ENCODE measurements around the gene CPN1.
"Not testable (repeated sequence)": the region's sequence is repeated elsewhere in the genome, so short reads cannot be mapped to it uniquely, and the experiment has no call there.

The CPN1 gene

GRCh38 chr10:100081075-100082001, at the start of gene CPN1:
CPN1 (minus strand) TSS chr10:100081869; CDS start chr10:100081625, 244 bp downstream.
- no peak within 1 kb of the TSS for H3K4me3 ChIP-seq
- no peak within 1 kb of the TSS for H3K27ac ChIP-seq

- Histone ChIP-seq H3K27ac (no peak overlapping the region), H3K4me3 (no peak overlapping the region)
These were observed 49.2 kb upstream of the CPN1 start for GRCh38 chr10:100130831-100131230.

GRCh38 chr10:100129424-100129823, 47.8 kb upstream of the CPN1 start:
- H3K4me3 ChIP-seq = no peak overlapping the region
- H3K27ac ChIP-seq = no peak overlapping the region

GRCh38 chr10:100128951-100129350, 47.3 kb upstream of the CPN1 start:
- Histone ChIP-seq H3K4me3 (no peak overlapping the region), H3K27ac (no peak overlapping the region)

- not testable (repeated sequence) for H3K4me3 ChIP-seq, H3K27ac ChIP-seq
These were observed 43.7 kb upstream of the CPN1 start for GRCh38 chr10:100125335-100125734.

GRCh38 chr10:100124097-100124496, 42.4 kb upstream of the CPN1 start:
- Histone ChIP-seq H3K4me3 (no peak overlapping the region), H3K27ac (no peak overlapping the region)

GRCh38 chr10:100122780-100123179, 41.1 kb upstream of the CPN1 start:
- no peak overlapping the region for H3K4me3 ChIP-seq
- no peak overlapping the region for H3K27ac ChIP-seq

GRCh38 chr10:100120550-100120949, 38.9 kb upstream of the CPN1 start:
- no peak overlapping the region for H3K27ac ChIP-seq
- no peak overlapping the region for H3K4me3 ChIP-seq

GRCh38 chr10:100119726-100120125, 38.1 kb upstream of the CPN1 start:
- Histone ChIP-seq H3K27ac (no peak overlapping the region), H3K4me3 (no peak overlapping the region)

GRCh38 chr10:100114976-100115770, 33.5 kb upstream of the CPN1 start:
- no peak overlapping the region for H3K4me3 ChIP-seq
- no peak overlapping the region for H3K27ac ChIP-seq

GRCh38 chr10:100114460-100114859, 32.8 kb upstream of the CPN1 start:
- no peak overlapping the region for H3K27ac ChIP-seq
- H3K4me3 ChIP-seq = no peak overlapping the region

- no peak overlapping the region for H3K27ac ChIP-seq
- no peak overlapping the region for H3K4me3 ChIP-seq
These were observed 28.0 kb upstream of the CPN1 start for GRCh38 chr10:100109670-100110069.

GRCh38 chr10:100106865-100107264, 25.2 kb upstream of the CPN1 start:
- no peak overlapping the region for H3K4me3 ChIP-seq
- H3K27ac ChIP-seq = no peak overlapping the region

- no peak overlapping the region for H3K27ac ChIP-seq
- no peak overlapping the region for H3K4me3 ChIP-seq
These were observed 22.6 kb upstream of the CPN1 start for GRCh38 chr10:100104300-100104699.

GRCh38 chr10:100103581-100103980, 21.9 kb upstream of the CPN1 start:
- Histone ChIP-seq H3K27ac (no peak overlapping the region), H3K4me3 (no peak overlapping the region)

GRCh38 chr10:100101192-100102076, 19.8 kb upstream of the CPN1 start:
- Histone ChIP-seq H3K27ac (no peak overlapping the region), H3K4me3 (no peak overlapping the region)

GRCh38 chr10:100100651-100101184, 19.0 kb upstream of the CPN1 start:
- H3K4me3 ChIP-seq = no peak overlapping the region
- no peak overlapping the region for H3K27ac ChIP-seq

GRCh38 chr10:100089241-100089640, 7.6 kb upstream of the CPN1 start:
- no peak overlapping the region for H3K27ac ChIP-seq

GRCh38 chr10:100086708-100087107, 5.0 kb upstream of the CPN1 start:
- H3K27ac ChIP-seq, H3K4me3 ChIP-seq: not testable (repeated sequence)

More at GRCh38 chr10:100089241-100089640, 7.6 kb upstream of the CPN1 start:
- H3K4me3 ChIP-seq = no peak overlapping the region

- Histone ChIP-seq H3K27ac (no peak overlapping the region), H3K4me3 (no peak overlapping the region)
These were observed 3.9 kb upstream of the CPN1 start for GRCh38 chr10:100085596-100085995.
